Dedifferentiated amniotic fluid mesenchymal stem cell (primary cell): Measurements from ENCODE around the gene SCYGR2.
A peak's percentile ranks its signal among the peaks of the same experiment; 100 is the strongest.

Experiments
- DNase-seq: peaks from one replicate; pipeline ENCODE4 v3.0.0-alpha.2; 2016; ENCODE audit errors: extremely low spot score

SCYGR2 gene

GRCh38 chr2:227612546-227613271 is 14.0 kb downstream of the SCYGR2 start:
- no peak for DNase-seq

DNA sequence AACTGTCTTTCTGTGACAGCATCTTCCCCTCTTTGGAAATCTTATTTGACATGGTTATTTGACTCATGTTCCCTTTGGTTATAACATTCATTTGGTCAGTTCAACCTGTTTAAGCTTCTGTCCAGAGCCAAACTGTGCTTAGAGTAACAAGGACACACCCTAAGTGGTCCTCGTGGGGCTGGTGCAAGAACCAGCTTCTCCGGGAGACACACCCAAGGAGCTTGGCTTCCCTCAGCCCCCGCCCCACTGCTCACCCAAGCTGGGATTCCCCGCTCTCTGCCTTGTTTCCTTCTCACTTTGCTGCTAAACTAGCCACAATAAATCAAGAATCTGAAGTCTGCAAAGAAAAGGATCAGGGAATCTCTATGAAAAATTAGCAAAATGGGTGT is 14.6 kb downstream of the SCYGR2 start:
- DNase-seq: no peak

- DNase-seq: no peak
These were observed 15.6 kb downstream of the SCYGR2 start for GRCh38 chr2:227614246-227614645.

- no peak for DNase-seq
These were observed 16.0 kb downstream of the SCYGR2 start, which contains the start of gene SCYGR3 for GRCh38 chr2:227614740-227615139. Gene SCYGR3 (minus strand): TSS chr2:227614840. CDS start chr2:227614840, 0 bp downstream.

DNA sequence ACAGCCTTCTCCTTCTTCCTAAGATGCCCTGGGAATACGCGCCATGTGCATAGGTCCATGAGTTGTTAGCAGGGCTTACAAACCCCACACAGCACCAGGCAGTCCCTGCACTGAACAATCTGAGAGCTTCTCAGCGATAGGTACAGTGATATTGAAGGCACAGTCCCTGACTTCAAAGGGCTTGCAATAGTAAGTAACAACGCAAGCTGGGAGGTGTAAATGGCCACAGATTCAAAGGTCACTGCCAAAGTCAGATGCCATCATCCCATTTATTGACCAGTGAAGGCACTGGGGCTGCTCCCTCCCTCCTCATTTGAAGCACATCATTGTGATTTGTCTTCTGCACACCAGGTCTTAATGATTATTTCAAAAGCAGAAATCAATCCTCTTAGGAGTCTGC is 16.5 kb downstream of the SCYGR2 start:
- no peak for DNase-seq

DNA sequence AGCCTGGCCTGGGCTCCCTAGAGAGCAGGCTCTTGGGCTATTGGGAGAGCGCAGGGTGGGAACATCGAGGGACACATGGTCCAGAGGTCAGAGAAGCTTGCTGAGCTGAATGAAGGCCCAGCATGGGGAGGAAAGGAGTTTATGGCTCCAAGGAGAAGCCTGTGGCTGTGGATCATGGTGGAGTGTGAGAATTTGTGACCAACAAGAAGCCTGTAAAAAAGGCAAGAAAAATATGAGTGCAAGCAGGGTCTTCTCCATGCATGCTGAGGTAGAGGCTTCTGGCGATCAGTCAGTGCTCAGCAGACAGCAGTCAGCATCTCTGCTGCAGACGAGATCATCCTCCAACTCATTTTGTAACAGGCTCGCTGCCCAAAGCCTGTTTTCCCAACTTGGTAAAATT is 17.2 kb downstream of the SCYGR2 start:
- DNase-seq: no peak

DNA sequence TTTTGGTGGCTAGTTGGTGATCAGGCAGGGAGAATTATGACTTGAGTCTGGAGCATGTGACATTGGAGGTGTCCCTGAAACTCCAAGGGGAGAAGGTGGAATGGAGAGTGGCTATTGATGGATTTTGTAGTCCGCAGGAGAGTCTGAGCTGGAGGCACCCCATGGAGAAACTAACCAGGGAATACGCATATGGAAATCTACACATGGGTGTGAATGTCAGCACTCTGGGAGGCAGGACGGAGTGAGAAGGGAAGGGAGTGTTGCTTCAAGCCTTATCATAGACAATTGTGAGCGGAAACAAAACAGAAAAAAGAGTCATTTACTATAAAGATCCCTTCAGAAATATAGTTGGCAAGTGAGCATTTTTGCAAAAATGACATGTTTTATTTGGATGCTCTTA is 17.9 kb downstream of the SCYGR2 start:
- DNase-seq: no peak

- DNase-seq: no peak
These were observed 18.9 kb downstream of the SCYGR2 start, which contains the start of gene SCYGR4 for GRCh38 chr2:227617316-227618230. Gene SCYGR4 (plus strand): TSS chr2:227617498. CDS start chr2:227617498, 0 bp downstream.

GRCh38 chr2:227623226-227623625 is 24.5 kb downstream of the SCYGR2 start:
- DNase-seq: peak; percentile 31

DNA sequence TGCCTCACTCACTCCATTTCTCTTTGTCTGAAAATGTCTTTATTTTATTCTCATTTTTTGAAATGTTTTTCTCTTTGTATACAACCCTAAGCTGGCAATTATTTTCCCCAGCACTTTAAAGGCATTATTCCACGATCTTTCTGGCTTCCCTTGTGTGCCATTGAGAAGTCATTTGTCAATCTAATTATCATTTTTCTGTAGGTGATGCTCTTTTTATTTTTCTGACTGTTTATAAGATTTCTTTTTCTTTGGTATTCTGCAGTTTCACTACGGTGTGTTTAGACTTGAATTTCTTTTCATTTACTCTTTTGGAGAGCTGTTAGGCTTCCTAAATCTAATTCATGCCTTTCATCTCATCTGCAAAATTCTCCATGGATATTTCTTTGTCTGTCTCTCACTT is 26.7 kb downstream of the SCYGR2 start:
- DNase-seq: no peak

- DNase-seq: no peak
These were observed 28.0 kb downstream of the SCYGR2 start for GRCh38 chr2:227626580-227627151.

- no peak for DNase-seq
These were observed 29.1 kb downstream of the SCYGR2 start for GRCh38 chr2:227627769-227628168.

- no peak for DNase-seq
These were observed 30.7 kb downstream of the SCYGR2 start for GRCh38 chr2:227629435-227629834.

DNA sequence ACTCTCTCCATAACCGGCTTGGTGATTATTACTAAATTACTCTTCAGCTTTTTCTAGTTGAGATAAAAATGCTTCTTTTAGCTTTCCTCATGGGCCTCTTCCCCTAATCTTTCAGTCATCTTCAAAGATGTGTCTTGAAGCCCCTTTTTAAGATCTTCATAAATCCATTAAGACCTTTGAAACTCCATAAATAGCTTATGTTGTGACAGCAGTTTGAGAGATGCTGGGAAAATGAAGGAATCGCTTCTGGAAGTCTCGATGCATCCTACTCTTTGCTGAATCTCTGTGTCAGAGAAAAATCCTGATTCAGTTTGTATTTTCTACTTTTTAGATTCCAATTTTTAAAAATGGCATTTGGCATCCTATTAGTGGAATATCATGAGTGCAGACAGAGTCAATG is 31.6 kb downstream of the SCYGR2 start:
- DNase-seq: no peak

- no peak for DNase-seq
These were observed 34.1 kb downstream of the SCYGR2 start for GRCh38 chr2:227632827-227633226.

DNA sequence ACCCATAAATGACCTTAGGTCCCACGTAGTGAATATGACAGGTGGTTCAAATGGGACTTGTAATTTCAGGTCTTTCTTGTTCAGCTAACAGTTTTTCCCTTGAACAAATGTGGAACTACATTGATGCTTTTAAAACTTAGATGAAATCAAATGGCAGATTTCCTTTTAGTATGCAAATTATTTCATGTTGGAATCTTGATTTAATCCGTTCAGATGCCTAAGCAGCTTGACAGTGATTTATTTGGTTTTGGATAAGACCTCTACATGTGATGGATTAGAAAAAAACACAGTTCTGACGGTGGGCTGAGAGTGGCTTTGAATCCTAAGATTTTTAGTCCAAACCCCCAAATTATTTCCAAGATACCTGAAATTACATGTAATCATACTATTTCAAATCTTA is 35.5 kb downstream of the SCYGR2 start:
- DNase-seq: no peak

GRCh38 chr2:227642656-227643055 is 44.0 kb downstream of the SCYGR2 start:
- no peak for DNase-seq

- no peak for DNase-seq
These were observed 45.4 kb downstream of the SCYGR2 start for GRCh38 chr2:227643990-227644551.
